GM19467 (cell line): ENCODE data around the gene ARHGAP24.

Experiments
- ATAC-seq: cut with Tn5 transposase; IDR thresholded peaks from one replicate; pipeline ENCODE4 v1.9.1; 2021; ENCODE audit warnings: mild to moderate bottlenecking, moderate library complexity; ENCODE audit not compliant: unreplicated experiment

ARHGAP24 gene

GRCh38 chr4:85733798-85734197, 258.8 kb downstream of the ARHGAP24 start:
- no peak for ATAC-seq

GRCh38 chr4:85734424-85734831, 259.5 kb downstream of the ARHGAP24 start:
- no peak for ATAC-seq

GRCh38 chr4:85736571-85736970, 261.6 kb downstream of the ARHGAP24 start:
- no peak for ATAC-seq

- no peak for ATAC-seq
These were observed 262.3 kb downstream of the ARHGAP24 start for GRCh38 chr4:85737254-85737653.

GRCh38 chr4:85738721-85739120, 263.8 kb downstream of the ARHGAP24 start:
- ATAC-seq, result no peak

- no peak for ATAC-seq
These were observed 265.5 kb downstream of the ARHGAP24 start for GRCh38 chr4:85740431-85740861.

GRCh38 chr4:85741381-85741780, 266.4 kb downstream of the ARHGAP24 start:
- no peak for ATAC-seq

GRCh38 chr4:85741921-85742591, 267.1 kb downstream of the ARHGAP24 start:
- ATAC-seq, result no peak

- ATAC-seq, result no peak
These were observed 270.0 kb downstream of the ARHGAP24 start for GRCh38 chr4:85744950-85745349.

GRCh38 chr4:85745939-85746338, 271.0 kb downstream of the ARHGAP24 start:
- no peak for ATAC-seq

- peak; percentile 68 for ATAC-seq
These were observed 273.0 kb downstream of the ARHGAP24 start for GRCh38 chr4:85747882-85748491.

- ATAC-seq, result no peak
These were observed 273.7 kb downstream of the ARHGAP24 start for GRCh38 chr4:85748654-85749053.

GRCh38 chr4:85751866-85752265, 276.9 kb downstream of the ARHGAP24 start:
- ATAC-seq, result no peak

- ATAC-seq, result no peak
These were observed 280.3 kb downstream of the ARHGAP24 start for GRCh38 chr4:85755285-85755684.

- no peak for ATAC-seq
These were observed 282.0 kb downstream of the ARHGAP24 start for GRCh38 chr4:85756938-85757337.

- ATAC-seq, result no peak
These were observed 284.4 kb downstream of the ARHGAP24 start for GRCh38 chr4:85759388-85759787.

- ATAC-seq, result no peak
These were observed 285.6 kb downstream of the ARHGAP24 start for GRCh38 chr4:85760511-85760910.

- no peak for ATAC-seq
These were observed 287.0 kb downstream of the ARHGAP24 start for GRCh38 chr4:85761803-85762528.

GRCh38 chr4:85762529-85762871, 287.6 kb downstream of the ARHGAP24 start:
- no peak for ATAC-seq

GRCh38 chr4:85763202-85763601, 288.3 kb downstream of the ARHGAP24 start:
- no peak for ATAC-seq

GRCh38 chr4:85767649-85768048, 292.7 kb downstream of the ARHGAP24 start:
- ATAC-seq, result no peak

GRCh38 chr4:85769009-85769408, 294.1 kb downstream of the ARHGAP24 start:
- ATAC-seq, result no peak
